Keratinocyte (primary cell): ENCODE data around the gene DMXL2. TPM values are rescaled to one million over a fixed set of nuclear protein-coding genes. Genes with fewer than 3 reads are reported as not detected.

ENCODE experiments used
- DNase-seq: peaks from one replicate; pipeline ENCODE4 v3.0.0-alpha.2; 2011; ENCODE audit warnings: low read depth, missing footprints, low spot score
- FAIRE-seq: peaks from 2 replicates; lab custom pipeline; 2011; peaks lifted over from hg19 to GRCh38; lab: Jason Lieb, UNC
- H2AFZ ChIP-seq: 2 replicates; pipeline ENCODE4 v1.6.0; 2012; ENCODE audit warnings: low read length, control low read depth, inconsistent platforms; ENCODE audit not compliant: control insufficient read depth
- H3K27ac ChIP-seq: 2 replicates; pipeline ENCODE4 v1.5.1; 2011; ENCODE audit warnings: low read length; ENCODE audit not compliant: control insufficient read depth, insufficient read depth
- H3K27me3 ChIP-seq: 3 replicates; pipeline ENCODE4 v1.6.0; 2011; ENCODE audit warnings: low read length; ENCODE audit not compliant: control insufficient read depth, insufficient read depth; ENCODE audit errors: extremely low read depth
- H3K36me3 ChIP-seq, 2 experiments: 2 replicates in 1 of 2; 3 replicates in 1 of 2; pipeline ENCODE4 v1.5.1; 2011; ENCODE audit warnings: low read length in 2 of 2, mild to moderate bottlenecking in 1 of 2; ENCODE audit not compliant: control insufficient read depth in 2 of 2, insufficient read depth in 2 of 2; ENCODE audit errors: extremely low read depth in 1 of 2
- H3K4me1 ChIP-seq: 3 replicates; pipeline ENCODE4 v1.5.1; 2011; ENCODE audit warnings: low read length; ENCODE audit not compliant: control insufficient read depth, insufficient read depth; ENCODE audit errors: extremely low read depth
- H3K4me2 ChIP-seq: 3 replicates; pipeline ENCODE4 v1.6.0; 2011; ENCODE audit warnings: low read depth, low read length; ENCODE audit not compliant: control insufficient read depth, insufficient read depth; ENCODE audit errors: extremely low read depth
- H3K4me3 ChIP-seq, 3 experiments: fragments of 200-600 bp in 1 of 3; sonication (generic) in 1 of 3; 2 replicates in 2 of 3; 3 replicates in 1 of 3; pipeline ENCODE4 v1.5.1; 2011 to 2016; ENCODE audit warnings: low read length in 3 of 3, mild to moderate bottlenecking in 3 of 3, control low read depth in 2 of 3, inconsistent platforms in 1 of 3, low read depth in 1 of 3, mixed read lengths in 1 of 3, mixed run types in 1 of 3, moderate library complexity in 1 of 3; ENCODE audit not compliant: control insufficient read depth in 2 of 3, insufficient read depth in 2 of 3; ENCODE audit errors: extremely low read depth in 1 of 3
- H3K79me2 ChIP-seq: 2 replicates; pipeline ENCODE4 v1.6.0; 2012; ENCODE audit warnings: low read length; ENCODE audit not compliant: control insufficient read depth, insufficient read depth
- H3K9ac ChIP-seq: 3 replicates; pipeline ENCODE4 v1.6.0; 2011; ENCODE audit warnings: low read length; ENCODE audit not compliant: control insufficient read depth, insufficient read depth; ENCODE audit errors: extremely low read depth
- H3K9me1 ChIP-seq: 3 replicates; pipeline ENCODE4 v1.6.0; 2011; ENCODE audit warnings: low read length; ENCODE audit not compliant: control insufficient read depth, insufficient read depth; ENCODE audit errors: extremely low read depth
- H3K9me3 ChIP-seq: 2 replicates; pipeline ENCODE4 v1.5.1; 2012; ENCODE audit warnings: low read depth, low read length; ENCODE audit not compliant: control insufficient read depth
- H4K20me1 ChIP-seq: 3 replicates; pipeline ENCODE4 v1.6.0; 2011; ENCODE audit warnings: low read length; ENCODE audit not compliant: control insufficient read depth, insufficient read depth; ENCODE audit errors: extremely low read depth
- CTCF ChIP-seq, 3 experiments: IDR thresholded peaks in 1 of 3; conservative IDR thresholded peaks in 1 of 3; optimal IDR thresholded peaks in 1 of 3; 2 replicates in 2 of 3; 3 replicates in 1 of 3; pipeline versions ENCODE3 to v1.5.1; 2011; ENCODE audit warnings: low read length in 3 of 3, mild to moderate bottlenecking in 3 of 3, moderate library complexity in 2 of 3, control low read depth in 1 of 3, inconsistent platforms in 1 of 3; ENCODE audit not compliant: insufficient read depth in 2 of 3; ENCODE audit errors: extremely low read depth in 1 of 3
- EZH2 ChIP-seq: IDR thresholded peaks from one replicate; pipeline ENCODE4 v1.6.1; 2012; ENCODE audit warnings: inconsistent platforms, mild to moderate bottlenecking, low read length, moderate library complexity
- dilution Hi-C: fragments of 300-500 bp; cut with MboI; formaldehyde crosslinking; loops from one replicate; pipeline ENCODE4 v1.7.0; 2020; ENCODE audit warnings: low sequenced_read_pairs; ENCODE audit not compliant: extremely low pct_ligation_motif_present
- polyA plus RNA-seq, 5 experiments: library from polyadenylated mRNA; depleted of rRNA in 3 of 5; stranded (reverse) in 3 of 5; stranded (forward) in 1 of 5; unstranded in 1 of 5; fragments of >200 nt; gene quantifications; 1 replicate in 1 of 5; 2 replicates in 3 of 5; 3 replicates in 1 of 5; pipeline versions ENCODE4 v1.2.1 to v1.2.3, GENCODE V29; 2011 to 2012; ENCODE audit warnings: missing spikeins in 2 of 5, low read depth in 1 of 5, low replicate concordance in 1 of 5

DMXL2 gene
- polyA plus RNA-seq, 1 donor (not counting 4 experiments of a cell fraction or from before 2014, with no cell fraction given): 14.9 TPM

- dilution Hi-C loops: no loop called here
- Histone ChIP-seq H3K4me1 (no peaks in the 10 kb centered on the region), H3K36me3 (no peaks in the 10 kb centered on the region), H3K79me2 (no peaks in the 10 kb centered on the region), H2AFZ (no peak overlapping the region), H3K27me3 (no peaks in the 10 kb centered on the region), H3K9ac (no peak overlapping the region), H3K27ac (no peak overlapping the region), H4K20me1 (no peaks in the 10 kb centered on the region), H3K4me2 (no peak overlapping the region), H3K4me3 (no peak overlapping the region), H3K9me1 (no peaks in the 10 kb centered on the region), H3K9me3 (no peaks in the 10 kb centered on the region)
- no peak for FAIRE-seq
- no peak for DNase-seq
- no peak for TF ChIP-seq CTCF (optimal IDR thresholded peaks at IDR 0.05 in 1 of 3, IDR thresholded peaks at IDR 0.05 in 1 of 3, conservative IDR thresholded peaks at IDR 0.05 in 1 of 3; ENCODE audit: extremely low read depth in 1 of 3, insufficient read depth in 2 of 3, low read length in 3 of 3)
- no peak for TF ChIP-seq EZH2
Measured at GRCh38 chr15:51526955-51527354, 95.6 kb downstream of the DMXL2 start.

GRCh38 chr15:51524376-51524775, 98.2 kb downstream of the DMXL2 start:
- Histone ChIP-seq H3K4me3 (no peak overlapping the region), H3K9me1 (no peaks in the 10 kb centered on the region), H3K4me1 (no peaks in the 10 kb centered on the region), H3K79me2 (no peaks in the 10 kb centered on the region), H3K36me3 (no peaks in the 10 kb centered on the region), H3K4me2 (no peak overlapping the region), H3K9me3 (no peaks in the 10 kb centered on the region), H4K20me1 (no peaks in the 10 kb centered on the region), H3K9ac (no peak overlapping the region), H3K27ac (no peak overlapping the region), H2AFZ (no peak overlapping the region), H3K27me3 (no peaks in the 10 kb centered on the region)
- no peak for TF ChIP-seq CTCF (optimal IDR thresholded peaks at IDR 0.05 in 1 of 3, IDR thresholded peaks at IDR 0.05 in 1 of 3, conservative IDR thresholded peaks at IDR 0.05 in 1 of 3; ENCODE audit: extremely low read depth in 1 of 3, insufficient read depth in 2 of 3, low read length in 3 of 3)
- no peak for TF ChIP-seq EZH2
- DNase-seq: no peak
- dilution Hi-C loops: no loop called here
- FAIRE-seq: no peak
